CD4-positive, CD25-positive, alpha-beta regulatory T cell (primary cell): ENCODE data around the gene KATNAL2. TPM values are rescaled to one million over a fixed set of nuclear protein-coding genes. Genes with fewer than 3 reads are reported as not detected.

ENCODE experiments used
- ATAC-seq, 2 donors: fragments of 150-1000 bp; cut with Tn5 transposase; one replicate each; pipeline ENCODE4 v1.10.0; 2021; ENCODE audit warnings: low read depth in 2 of 2, moderate number of reproducible peaks in 2 of 2, moderate library complexity in 1 of 2
- DNase-seq, 3 donors: peaks; one replicate each; pipeline versions ENCODE4 v3.0.0 to v3.0.0-alpha.2; 2012 to 2022; ENCODE audit warnings: mixed read lengths in 1 of 3
- H3K27ac ChIP-seq: one replicate; pipeline ENCODE4 v1.7.0; 2013; ENCODE audit warnings: mild to moderate bottlenecking, low read length; ENCODE audit not compliant: insufficient read depth, poor library complexity, severe bottlenecking
- H3K27me3 ChIP-seq: one replicate; pipeline ENCODE4 v1.7.0; 2013; ENCODE audit warnings: low read length; ENCODE audit not compliant: control insufficient read depth, insufficient read depth
- H3K36me3 ChIP-seq: one replicate; pipeline ENCODE4 v1.7.0; 2013; ENCODE audit warnings: mild to moderate bottlenecking, low read length, moderate library complexity; ENCODE audit not compliant: control insufficient read depth, insufficient read depth
- H3K4me1 ChIP-seq: 2 replicates; pipeline ENCODE4 v1.7.0; 2013; ENCODE audit warnings: mild to moderate bottlenecking, low read length; ENCODE audit not compliant: insufficient read depth, control insufficient read depth, poor library complexity, severe bottlenecking
- H3K4me3 ChIP-seq: one replicate; pipeline ENCODE4 v1.7.0; 2013; ENCODE audit warnings: low read depth, mild to moderate bottlenecking, low read length, moderate library complexity
- H3K9me3 ChIP-seq, 2 experiments: 1 replicate in 1 of 2; 2 replicates in 1 of 2; pipeline ENCODE4 v1.7.0; 2013; ENCODE audit warnings: low read length in 2 of 2, mild to moderate bottlenecking in 1 of 2, moderate library complexity in 1 of 2; ENCODE audit not compliant: control insufficient read depth in 2 of 2
- H3K27ac Mint-ChIP-seq, 3 donors: one replicate each; pipeline ENCODE4 v1.8.0; 2020 to 2022; ENCODE audit warnings: mild to moderate bottlenecking in 3 of 3, mixed read lengths in 3 of 3, moderate library complexity in 2 of 3
- H3K27me3 Mint-ChIP-seq: one replicate; pipeline ENCODE4 v1.8.0; 2022; ENCODE audit warnings: mild to moderate bottlenecking, mixed read lengths
- H3K36me3 Mint-ChIP-seq: one replicate; pipeline ENCODE4 v1.8.0; 2020; ENCODE audit warnings: mixed read lengths
- H3K4me1 Mint-ChIP-seq, 4 donors: one replicate each; pipeline ENCODE4 v1.8.0; 2020 to 2022; ENCODE audit warnings: mixed read lengths in 4 of 4, mild to moderate bottlenecking in 1 of 4
- H3K4me3 Mint-ChIP-seq, 4 donors: one replicate each; pipeline ENCODE4 v1.8.0; 2020 to 2022; ENCODE audit warnings: mild to moderate bottlenecking in 4 of 4, mixed read lengths in 4 of 4, moderate library complexity in 3 of 4
- H3K9me3 Mint-ChIP-seq, 7 donors: one replicate each; pipeline ENCODE4 v1.8.0; 2020 to 2022; ENCODE audit warnings: mixed read lengths in 7 of 7, mild to moderate bottlenecking in 3 of 7, moderate library complexity in 2 of 7
- polyA plus RNA-seq, 4 donors: library from polyadenylated mRNA; unstranded; fragments of 300-500 nt; fragmentation: Illumina TruSeq; gene quantifications; one replicate each; pipeline ENCODE4 v1.2.3, GENCODE V29; 2021
- total RNA-seq: library from RNA; stranded (reverse); gene quantifications from one replicate; pipeline ENCODE4 v1.2.3, GENCODE V29; 2022

KATNAL2 gene
- total and polyA plus RNA-seq, 5 donors from 2014 or later = 0.51 TPM; not detected in 4

- no peaks in the 10 kb centered on the region for H3K9me3 Mint-ChIP-seq
These were observed 193.3 kb downstream of the KATNAL2 start for GRCh38 chr18:47110492-47111274.

GRCh38 chr18:47113796-47114540 lies 196.6 kb downstream of the KATNAL2 start:
- Mint-ChIP-seq H3K4me1 (peaks cover 0 to 6% (median 2%) of the 10 kb centered on the region in 4 donors), H3K27ac (peak overlapping the region in 1 of 3 donors; percentile 17)
- no peak for ATAC-seq

More at GRCh38 chr18:47110492-47111274, 193.3 kb downstream of the KATNAL2 start:
- peaks cover 0 to 6% (median 0%) of the 10 kb centered on the region in 4 donors for H3K4me1 Mint-ChIP-seq
- Histone ChIP-seq H3K27me3 (no peaks in the 10 kb centered on the region), H3K36me3 (peaks cover 46% of the 10 kb centered on the region), H3K9me3 (no peaks in the 10 kb centered on the region), H3K27ac (no peak overlapping the region), H3K4me1 (no peaks in the 10 kb centered on the region), H3K4me3 (no peak overlapping the region)
- ATAC-seq (no peak), DNase-seq (no peak)
- H3K36me3 Mint-ChIP-seq = peaks cover 43% of the 10 kb centered on the region
- peak overlapping the region in 1 of 3 donors; percentile 67 for H3K27ac Mint-ChIP-seq
- H3K27me3 Mint-ChIP-seq = no peaks in the 10 kb centered on the region
- H3K4me3 Mint-ChIP-seq = no peak overlapping the region

DNA sequence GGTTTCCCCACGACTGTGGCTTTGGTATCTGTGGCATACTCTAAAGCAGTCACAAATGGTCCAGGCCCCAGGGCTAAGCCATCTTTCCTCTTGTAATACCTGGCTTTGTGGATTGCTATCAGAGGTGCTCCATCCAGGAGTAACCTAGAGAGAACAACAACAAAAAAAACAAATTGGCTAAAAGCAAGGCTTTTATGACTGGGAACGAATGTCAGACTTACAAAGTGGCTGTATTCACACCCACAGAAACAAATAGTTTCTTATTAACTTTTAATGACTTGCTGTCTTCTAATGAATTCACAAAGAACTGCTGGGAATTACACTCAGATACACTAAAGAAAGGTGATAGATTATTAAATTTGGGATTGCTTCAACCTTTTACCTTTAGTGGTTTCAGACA lies 197.8 kb downstream of the KATNAL2 start:
- peaks cover 56% of the 10 kb centered on the region for H3K36me3 Mint-ChIP-seq

More at GRCh38 chr18:47113796-47114540, 196.6 kb downstream of the KATNAL2 start:
- Histone ChIP-seq H3K4me1 (no peaks in the 10 kb centered on the region), H3K9me3 (no peaks in the 10 kb centered on the region), H3K27me3 (no peaks in the 10 kb centered on the region), H3K27ac (no peak overlapping the region), H3K36me3 (peaks cover 36% of the 10 kb centered on the region), H3K4me3 (no peak overlapping the region)
- Mint-ChIP-seq H3K27me3 (no peaks in the 10 kb centered on the region), H3K9me3 (no peaks in the 10 kb centered on the region), H3K4me3 (no peak overlapping the region), H3K36me3 (peaks cover 53% of the 10 kb centered on the region)
- no peak for DNase-seq

GRCh38 chr18:47118981-47119380 lies 201.6 kb downstream of the KATNAL2 start:
- H3K4me3 ChIP-seq = no peak overlapping the region
- H3K4me1 Mint-ChIP-seq = peaks cover 0 to 15% (median 7%) of the 10 kb centered on the region in 4 donors
- DNase-seq (no peak), ATAC-seq (no peak)
- no peaks in the 10 kb centered on the region for H3K27me3 ChIP-seq
- no peaks in the 10 kb centered on the region for H3K9me3 ChIP-seq
- no peaks in the 10 kb centered on the region for H3K4me1 ChIP-seq
- no peaks in the 10 kb centered on the region for H3K27me3 Mint-ChIP-seq
- no peaks in the 10 kb centered on the region for H3K9me3 Mint-ChIP-seq
- H3K27ac ChIP-seq = no peak overlapping the region
- H3K36me3 ChIP-seq = peaks cover 31% of the 10 kb centered on the region
- H3K27ac Mint-ChIP-seq = no peak overlapping the region
- H3K36me3 Mint-ChIP-seq = peaks cover 40% of the 10 kb centered on the region
- H3K4me3 Mint-ChIP-seq = no peak overlapping the region

More for the DNA sequence above, 197.8 kb downstream of the KATNAL2 start:
- Mint-ChIP-seq H3K27ac (no peak overlapping the region), H3K27me3 (no peaks in the 10 kb centered on the region), H3K4me1 (peaks cover 0 to 6% (median 2%) of the 10 kb centered on the region in 4 donors), H3K9me3 (no peaks in the 10 kb centered on the region), H3K4me3 (no peak overlapping the region)
- Histone ChIP-seq H3K27me3 (no peaks in the 10 kb centered on the region), H3K4me3 (no peak overlapping the region), H3K9me3 (no peaks in the 10 kb centered on the region), H3K36me3 (peaks cover 42% of the 10 kb centered on the region), H3K4me1 (no peaks in the 10 kb centered on the region), H3K27ac (no peak overlapping the region)
- ATAC-seq = no peak
- DNase-seq = no peak

DNA sequence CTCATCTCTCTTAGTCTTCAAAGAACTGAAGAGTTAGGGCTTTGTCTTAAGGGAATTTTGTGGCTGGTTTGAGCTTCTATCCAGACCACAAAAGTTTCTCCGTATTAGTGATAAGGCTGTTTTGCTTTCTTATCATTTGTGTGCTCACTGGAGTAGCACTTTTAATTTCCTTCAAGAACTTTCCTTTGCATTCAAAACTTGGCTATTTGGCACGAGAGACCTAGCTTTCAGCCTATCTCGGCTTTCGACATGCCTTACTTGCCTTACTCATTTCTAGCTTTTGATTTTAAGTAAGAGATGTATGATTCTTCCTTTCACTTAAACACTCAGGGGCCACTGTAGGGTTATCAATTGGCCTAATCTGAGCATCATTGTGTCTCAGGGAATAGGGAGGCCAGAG lies 203.0 kb downstream of the KATNAL2 start:
- Mint-ChIP-seq H3K27me3 (no peaks in the 10 kb centered on the region), H3K4me1 (peaks cover 0 to 17% (median 4%) of the 10 kb centered on the region in 4 donors), H3K4me3 (no peak overlapping the region), H3K9me3 (no peaks in the 10 kb centered on the region), H3K36me3 (peaks cover 37% of the 10 kb centered on the region), H3K27ac (no peak overlapping the region)
- H3K36me3 ChIP-seq = peaks cover 22% of the 10 kb centered on the region
- DNase-seq (peak in 1 of 3 donors; percentile 23), ATAC-seq (no peak)
- H3K4me3 ChIP-seq = no peak overlapping the region
- no peaks in the 10 kb centered on the region for H3K9me3 ChIP-seq
- H3K4me1 ChIP-seq = no peaks in the 10 kb centered on the region
- H3K27ac ChIP-seq = no peak overlapping the region
- H3K27me3 ChIP-seq = no peaks in the 10 kb centered on the region

GRCh38 chr18:47121146-47121545 lies 203.7 kb downstream of the KATNAL2 start:
- peaks cover 22% of the 10 kb centered on the region for H3K36me3 ChIP-seq
- no peaks in the 10 kb centered on the region for H3K27me3 Mint-ChIP-seq
- H3K27ac ChIP-seq = no peak overlapping the region
- peaks cover 0 to 17% (median 4%) of the 10 kb centered on the region in 4 donors for H3K4me1 Mint-ChIP-seq
- no peaks in the 10 kb centered on the region for H3K9me3 Mint-ChIP-seq
- ATAC-seq (no peak), DNase-seq (no peak)
- H3K9me3 ChIP-seq = no peaks in the 10 kb centered on the region
- no peaks in the 10 kb centered on the region for H3K27me3 ChIP-seq
- H3K4me1 ChIP-seq = no peaks in the 10 kb centered on the region
- H3K4me3 ChIP-seq = no peak overlapping the region
- no peak overlapping the region for H3K4me3 Mint-ChIP-seq
- peaks cover 41% of the 10 kb centered on the region for H3K36me3 Mint-ChIP-seq
- H3K27ac Mint-ChIP-seq = no peak overlapping the region

DNA sequence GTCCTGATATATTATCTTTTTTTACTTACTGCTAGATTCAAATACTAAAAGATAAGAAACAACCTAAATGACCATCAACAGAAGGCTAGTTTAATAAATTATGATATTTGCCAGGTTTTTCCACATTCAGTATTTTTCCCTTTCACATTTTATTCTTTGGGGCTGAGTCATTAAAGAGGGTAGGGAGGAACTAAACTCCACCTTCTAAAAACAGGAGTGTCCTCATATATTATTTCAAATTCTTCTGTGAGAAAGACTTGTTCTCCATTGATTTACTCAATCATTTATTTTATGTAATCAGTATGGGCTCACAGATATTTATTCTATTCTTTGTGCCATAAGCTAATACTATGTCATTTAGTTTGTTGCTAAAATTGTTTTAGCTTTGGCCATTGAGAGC lies 223.9 kb downstream of the KATNAL2 start:
- no peaks in the 10 kb centered on the region for H3K27me3 Mint-ChIP-seq
- ATAC-seq (no peak), DNase-seq (no peak)
- H3K9me3 ChIP-seq = no peaks in the 10 kb centered on the region
- peak overlapping the region in 1 of 3 donors; percentile 12 for H3K27ac Mint-ChIP-seq
- peaks cover 27% of the 10 kb centered on the region for H3K36me3 Mint-ChIP-seq
- no peaks in the 10 kb centered on the region for H3K27me3 ChIP-seq
- no peaks in the 10 kb centered on the region for H3K4me1 ChIP-seq
- H3K9me3 Mint-ChIP-seq = peaks cover 0 to 2% (median 0%) of the 10 kb centered on the region in 7 donors
- H3K4me1 Mint-ChIP-seq = peaks cover 23 to 49% (median 29%) of the 10 kb centered on the region in 4 donors
- no peak overlapping the region for H3K27ac ChIP-seq
- H3K4me3 ChIP-seq = no peak overlapping the region
- peaks cover under 1% of the 10 kb centered on the region for H3K36me3 ChIP-seq
- no peak overlapping the region for H3K4me3 Mint-ChIP-seq
